Mucosa of gallbladder (tissue), 1 donor: Measurements from ENCODE around the gene BHLHE23. TPM values are rescaled to one million over a fixed set of nuclear protein-coding genes. Genes with fewer than 3 reads are reported as not detected.

Experiments used
- DNase-seq: peaks from one replicate; pipeline ENCODE4 v3.0.0-alpha.2; 2020; ENCODE audit warnings: low spot score
- total RNA-seq: library from RNA; stranded (reverse); gene quantifications from one replicate; pipeline ENCODE4 v1.2.1, GENCODE V29; 2021
- donor health status: DM: no; HTN: no; CAD: no.

Gene BHLHE23
- total RNA-seq, result not detected

DNA sequence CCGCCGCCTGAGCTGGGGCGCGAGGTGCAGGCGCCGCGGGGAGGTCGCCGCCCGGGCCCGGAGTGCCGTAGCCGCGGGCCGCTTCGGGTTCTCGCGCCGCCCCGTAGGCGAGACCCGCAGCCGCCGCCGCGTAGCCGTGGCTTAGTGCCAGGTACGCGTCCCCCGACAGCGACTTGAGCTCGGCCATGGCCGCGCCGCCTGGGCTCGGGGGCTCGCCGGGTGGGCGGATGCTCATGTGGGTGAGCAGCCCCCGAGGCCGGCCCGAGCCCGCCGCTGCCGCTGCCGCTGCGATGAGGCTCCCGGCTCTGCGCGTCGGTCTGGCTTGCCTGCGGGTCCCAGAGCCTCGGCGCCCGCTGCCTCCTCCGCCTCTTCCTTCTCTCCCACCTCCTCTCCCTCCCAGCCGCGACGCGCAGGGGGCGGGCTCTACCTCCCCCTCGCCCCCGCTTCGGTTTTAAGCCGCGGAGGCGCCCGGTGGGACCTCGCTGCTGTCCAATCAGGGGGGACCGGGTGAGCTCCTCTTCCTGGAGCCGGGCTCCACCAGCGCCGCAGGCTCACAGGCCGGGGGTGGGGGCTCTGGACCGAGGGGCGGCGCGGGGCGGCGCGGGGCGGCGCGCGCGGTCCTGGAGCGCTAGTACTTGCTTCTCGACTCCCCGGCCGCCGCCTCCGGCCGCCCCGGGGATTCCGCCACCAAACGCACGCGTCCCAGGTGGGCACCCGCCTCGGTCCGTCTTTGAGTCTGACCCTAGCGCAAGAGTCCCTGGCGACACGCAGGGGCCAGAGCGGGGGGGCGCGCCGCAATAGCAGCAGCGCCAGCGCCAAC, at the start of gene BHLHE23:
TSS of gene BHLHE23 (minus strand) at position 425 of the 820 bp plus-strand sequence. CDS start at position 235, 190 bp downstream.
- DNase-seq, result no peak

DNA sequence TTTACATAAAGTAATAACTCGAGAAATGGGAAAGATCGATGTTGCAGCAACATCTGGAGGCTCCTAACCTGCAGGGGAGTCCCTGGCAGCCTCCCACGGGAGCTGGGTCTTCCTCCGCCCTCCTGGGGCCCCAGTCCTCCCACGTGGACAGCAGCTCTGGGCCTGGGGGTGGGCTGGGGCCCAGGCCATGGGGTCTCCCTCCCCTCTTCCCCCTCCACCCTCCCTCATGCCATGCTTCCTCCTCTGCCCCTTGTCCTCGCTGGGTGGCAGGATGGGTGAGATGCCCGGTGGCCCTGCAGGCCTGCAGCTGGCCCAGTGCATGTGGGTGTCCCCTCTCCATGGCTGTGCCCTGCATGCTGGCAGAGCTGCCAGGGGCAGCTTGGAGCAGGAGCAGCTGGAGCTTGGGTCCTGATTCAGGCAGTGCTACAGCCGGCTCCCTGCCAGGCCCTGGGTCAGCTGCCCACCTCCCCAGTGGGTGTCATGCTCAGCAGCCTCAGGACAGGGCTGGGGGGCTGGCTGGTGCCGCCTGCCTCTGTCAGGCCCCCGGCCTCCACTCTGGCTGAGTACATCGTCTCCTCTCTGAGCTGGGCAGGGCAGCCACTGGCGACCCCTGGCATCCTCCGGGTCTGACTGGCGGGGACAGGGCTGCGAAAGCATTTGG, 48.9 kb upstream of the BHLHE23 start:
- DNase-seq, result no peak

DNA sequence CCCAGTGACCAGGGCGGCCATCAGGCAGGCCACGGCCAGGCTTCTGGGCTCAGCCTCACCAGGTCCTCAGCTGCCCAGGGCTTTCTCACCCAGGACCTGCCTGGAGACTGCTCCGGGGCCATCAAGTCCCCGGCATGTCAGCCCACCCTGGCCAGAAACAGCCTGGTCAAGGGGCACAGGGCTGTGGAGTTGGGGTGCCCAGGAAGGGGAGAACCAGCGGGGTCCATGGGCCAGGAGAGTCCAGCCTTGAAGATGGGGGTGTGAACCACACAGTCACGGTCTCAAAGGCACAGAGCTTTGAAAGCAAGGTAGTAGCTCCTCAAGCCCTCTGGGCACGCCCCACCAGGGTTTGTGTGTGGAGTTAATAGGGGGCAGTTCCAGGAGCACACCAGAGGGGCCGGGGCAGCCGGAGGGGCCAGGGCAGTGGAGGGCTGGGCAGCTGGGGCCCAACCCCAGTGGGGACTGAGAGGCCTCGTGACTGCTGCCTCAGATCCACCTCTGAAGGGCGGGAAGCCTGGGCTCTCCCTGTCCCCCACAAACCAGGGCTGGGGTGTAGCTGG, 48.0 kb upstream of the BHLHE23 start:
- no peak for DNase-seq

DNA sequence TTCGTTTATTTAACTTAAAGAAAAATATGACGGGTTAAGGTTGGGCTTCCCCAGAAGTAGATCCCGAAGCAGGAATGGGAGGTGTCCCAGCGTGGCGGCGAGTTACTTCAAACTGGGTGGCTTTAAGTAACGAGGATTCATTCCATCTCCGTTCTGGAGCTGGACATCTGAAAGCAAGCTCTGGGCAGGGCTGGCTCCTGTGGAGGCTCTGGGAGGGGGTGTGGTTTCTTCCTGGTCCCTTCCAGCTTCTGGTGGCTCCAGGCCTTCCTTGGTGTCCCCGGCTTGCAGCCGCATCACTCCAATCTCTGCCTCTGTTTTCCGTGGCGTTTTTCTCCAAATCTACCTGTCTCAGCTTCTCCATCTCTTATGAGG, 47.3 kb upstream of the BHLHE23 start:
- DNase-seq, result no peak

DNA sequence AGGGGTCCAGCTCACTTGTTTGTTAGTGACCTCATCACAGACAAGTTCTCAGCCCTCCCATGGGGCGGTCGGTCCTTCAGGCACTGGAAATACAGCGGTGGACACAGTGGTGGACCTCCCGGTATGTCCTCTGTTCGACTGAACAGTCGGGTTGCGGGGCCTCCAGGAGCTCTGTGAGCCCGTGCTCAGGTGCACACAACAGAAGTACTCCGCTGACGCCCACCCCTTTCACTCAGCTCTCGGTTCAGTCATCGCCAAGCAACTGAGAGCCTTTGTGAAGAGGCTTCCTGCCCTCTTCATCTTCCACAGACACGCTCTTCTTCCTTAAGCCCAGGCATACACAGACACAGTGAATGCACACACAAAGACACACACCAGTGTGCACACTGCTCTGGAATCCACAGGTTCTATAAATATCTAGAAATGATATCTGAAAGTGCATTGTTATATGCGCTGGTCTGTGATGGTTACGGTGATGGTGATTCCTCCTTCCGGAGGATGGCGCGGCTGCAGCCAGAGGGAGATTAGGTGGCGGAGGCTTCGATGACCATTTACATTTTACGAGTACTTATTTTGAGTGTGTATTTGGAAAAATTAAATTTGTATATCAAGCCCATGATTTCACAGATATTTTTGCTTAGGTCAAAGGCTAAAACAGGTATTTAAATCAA, 46.8 kb upstream of the BHLHE23 start:
- DNase-seq, result no peak

DNA sequence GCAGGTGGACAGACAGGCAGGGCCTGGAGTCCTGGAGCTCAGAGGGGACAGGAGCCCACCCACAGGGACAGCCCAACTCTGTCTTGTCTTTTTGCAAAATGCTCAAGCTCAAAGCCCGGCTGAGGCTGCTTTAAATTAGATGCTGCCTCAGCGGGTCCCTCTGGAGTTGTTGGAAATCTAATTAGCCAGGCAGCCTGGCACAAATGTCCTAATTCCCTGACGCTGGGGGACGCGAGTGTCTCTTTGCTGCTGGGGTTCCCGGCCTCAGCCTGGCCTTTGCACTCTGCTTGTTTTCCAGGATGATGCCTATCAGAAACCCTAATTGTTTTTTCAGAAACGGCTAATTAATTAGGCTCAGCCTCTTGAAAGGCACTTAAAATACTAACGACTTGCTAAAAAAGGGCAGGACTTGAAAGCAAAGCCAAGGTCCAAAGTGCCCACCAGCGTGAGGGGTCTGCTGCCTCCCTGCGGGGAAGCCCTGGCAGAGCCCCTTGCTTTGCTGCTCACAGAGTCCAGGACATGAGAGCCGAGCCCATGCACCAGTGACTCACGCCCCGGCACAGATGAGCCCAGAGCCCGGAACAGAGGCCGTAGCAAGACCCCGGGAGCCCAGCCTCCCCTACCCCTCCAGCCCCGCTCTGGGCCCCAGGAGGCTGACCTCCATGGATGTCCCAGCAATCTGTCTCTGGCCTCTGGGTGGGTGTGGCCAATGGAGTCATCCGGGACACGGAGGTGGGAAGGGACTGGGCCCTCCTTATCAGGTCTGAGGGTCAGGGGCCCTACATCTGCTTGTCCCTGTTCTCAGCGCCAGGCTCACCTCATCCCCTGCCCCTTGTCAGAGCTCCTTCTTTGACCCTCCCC, 46.0 kb upstream of the BHLHE23 start:
- DNase-seq, result no peak

DNA sequence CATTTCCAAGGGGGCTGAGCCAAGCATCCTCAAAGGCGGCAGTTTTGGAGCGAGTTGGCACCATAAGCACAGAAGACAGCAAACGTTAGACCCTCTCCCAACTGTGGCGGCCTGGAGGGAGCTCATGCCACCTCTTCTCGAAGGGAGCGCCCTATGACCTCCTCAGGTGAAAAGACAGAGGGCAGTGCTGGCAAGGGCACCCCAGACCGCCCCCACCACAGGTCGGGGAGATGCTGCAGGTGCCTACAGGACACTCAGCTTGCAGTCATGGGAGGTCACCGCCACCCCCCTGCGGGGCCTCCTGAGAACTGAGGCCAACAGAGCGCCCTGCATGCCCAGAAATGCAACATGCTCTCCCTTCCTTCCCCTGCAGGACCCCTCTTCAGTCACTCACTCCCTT, 45.1 kb upstream of the BHLHE23 start:
- DNase-seq, result no peak

DNA sequence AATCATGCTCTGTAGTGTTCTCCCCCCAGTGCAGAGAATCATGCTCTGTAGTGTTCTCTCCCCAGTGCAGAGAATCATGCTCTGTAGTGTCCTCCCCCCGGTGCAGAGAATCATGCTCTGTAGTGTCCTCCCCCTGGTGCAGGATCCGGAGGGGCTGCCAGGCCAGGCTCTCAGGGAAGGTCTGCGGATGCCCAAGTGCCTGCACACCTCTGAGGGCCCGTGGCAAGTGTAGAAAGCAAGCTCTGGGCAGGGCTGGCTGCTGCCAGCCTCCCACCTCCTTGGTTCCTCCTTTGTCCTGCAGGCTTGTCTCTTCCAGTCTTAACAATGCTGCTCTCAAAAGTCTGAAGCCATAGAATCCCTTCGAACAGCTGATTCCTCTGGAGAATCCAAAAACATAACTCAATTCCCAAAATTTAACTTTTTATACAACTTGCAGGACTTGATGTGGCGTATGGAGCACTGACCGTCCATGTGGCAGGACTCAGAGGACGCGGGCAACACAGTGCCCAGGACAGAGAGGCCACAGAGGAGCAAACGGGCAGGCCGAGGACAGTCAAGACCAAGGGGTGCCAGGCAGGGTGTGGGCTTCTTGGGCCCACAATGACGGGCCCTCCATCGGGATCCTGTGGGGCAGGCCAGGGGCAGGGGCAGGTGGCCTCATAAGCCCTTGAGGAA, 44.6 kb upstream of the BHLHE23 start:
- DNase-seq, result no peak

DNA sequence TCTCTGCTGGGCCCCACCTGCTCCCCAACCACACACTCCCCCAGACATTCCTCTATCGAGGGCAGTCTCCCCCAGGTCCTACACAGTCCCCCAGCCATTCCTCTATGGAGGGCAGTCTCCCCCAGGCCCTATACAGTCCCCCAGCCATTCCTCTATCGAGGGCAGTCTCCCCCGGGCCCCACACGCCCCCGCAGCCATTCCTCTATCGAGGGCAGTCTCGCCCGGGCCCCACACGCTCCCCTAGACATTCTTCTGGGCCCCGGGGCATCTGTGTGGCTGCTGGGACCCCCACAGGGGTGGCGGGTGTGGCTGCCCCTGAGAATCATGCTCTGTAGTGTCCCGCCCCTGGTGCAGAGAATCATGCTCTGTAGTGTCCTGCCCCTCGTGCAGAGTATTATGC, 43.6 kb upstream of the BHLHE23 start:
- DNase-seq, result no peak

DNA sequence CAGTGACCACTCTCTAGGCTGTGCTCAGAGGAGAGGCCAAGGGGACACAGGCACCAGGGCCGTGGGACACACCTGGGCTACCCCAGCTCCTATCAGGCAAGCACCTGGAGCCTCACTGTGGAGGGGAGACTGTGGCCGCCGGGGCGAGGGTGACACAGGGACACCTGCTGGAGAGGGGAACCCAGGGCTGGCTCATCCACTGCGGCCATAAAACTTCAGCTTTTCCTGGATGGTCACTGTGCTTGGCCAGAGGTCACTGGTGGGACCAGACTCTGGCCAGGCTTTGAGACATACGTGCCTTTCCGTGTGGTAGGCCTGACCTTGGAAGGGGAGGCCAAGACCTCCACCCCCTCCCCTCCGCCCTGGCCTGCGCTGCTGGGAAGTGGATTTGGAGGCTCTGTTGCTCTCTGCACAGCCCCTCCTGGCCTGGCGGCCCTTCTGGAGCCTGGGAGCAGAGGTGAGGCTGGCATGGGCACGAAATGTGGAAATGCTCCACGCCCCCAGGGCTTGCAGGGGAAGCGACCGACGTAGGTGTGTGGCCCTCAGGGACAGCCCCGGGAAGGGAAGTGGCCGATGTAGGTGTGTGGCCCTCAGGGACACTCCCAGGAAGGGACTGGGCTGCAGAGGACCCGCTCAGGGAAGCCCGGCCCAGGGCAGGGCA, 42.9 kb upstream of the BHLHE23 start:
- DNase-seq, result no peak

DNA sequence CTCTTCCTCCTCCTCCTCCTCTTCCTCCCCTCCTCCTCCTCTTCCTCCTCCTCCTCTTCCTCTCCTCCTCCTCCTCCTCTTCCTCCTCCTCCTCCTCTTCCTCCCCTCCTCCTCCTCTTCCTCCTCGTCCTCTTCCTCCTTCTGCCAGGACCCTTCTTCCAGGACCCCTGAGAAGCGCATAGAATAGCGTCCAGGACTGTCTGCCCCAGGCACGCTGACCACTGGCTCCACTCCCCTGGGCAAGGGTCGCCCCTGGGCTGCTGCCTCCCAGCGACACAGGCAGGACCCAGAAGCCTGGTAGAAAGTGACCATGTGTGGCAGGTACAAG, 42.4 kb upstream of the BHLHE23 start:
- no peak for DNase-seq

DNA sequence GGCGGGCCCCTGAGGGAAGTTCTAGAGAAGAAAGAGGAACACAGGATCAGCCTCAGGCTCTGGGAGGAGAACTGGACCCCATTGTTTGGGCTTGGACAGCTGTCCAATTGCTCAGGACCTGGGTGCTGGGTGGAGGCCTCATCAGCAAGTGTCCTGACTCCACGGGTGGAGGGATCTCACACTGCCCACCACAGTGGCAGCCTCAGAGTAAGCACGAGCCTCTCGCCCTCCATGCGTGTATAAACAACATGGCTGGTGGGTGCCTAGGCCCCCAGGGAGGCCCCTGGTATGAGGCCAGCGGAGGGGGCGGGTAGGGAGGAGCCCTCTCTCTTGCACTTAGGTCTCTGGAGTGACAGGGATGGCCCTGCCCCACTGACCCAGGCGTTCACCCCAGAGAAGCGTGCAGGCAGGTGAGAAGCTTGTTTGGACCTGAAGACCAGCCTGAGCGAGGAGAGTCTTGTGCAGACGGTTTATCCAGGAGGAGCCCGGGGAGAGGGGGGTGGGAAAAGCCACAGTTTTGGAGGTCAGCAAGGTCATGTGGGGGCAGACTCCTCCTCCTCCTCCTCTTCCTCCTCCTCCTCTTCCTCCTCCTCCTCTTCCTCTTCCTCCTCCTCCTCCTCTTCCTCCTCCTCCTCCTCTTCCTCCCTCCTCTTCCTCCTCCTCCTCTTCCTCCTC, 41.9 kb upstream of the BHLHE23 start:
- no peak for DNase-seq

DNA sequence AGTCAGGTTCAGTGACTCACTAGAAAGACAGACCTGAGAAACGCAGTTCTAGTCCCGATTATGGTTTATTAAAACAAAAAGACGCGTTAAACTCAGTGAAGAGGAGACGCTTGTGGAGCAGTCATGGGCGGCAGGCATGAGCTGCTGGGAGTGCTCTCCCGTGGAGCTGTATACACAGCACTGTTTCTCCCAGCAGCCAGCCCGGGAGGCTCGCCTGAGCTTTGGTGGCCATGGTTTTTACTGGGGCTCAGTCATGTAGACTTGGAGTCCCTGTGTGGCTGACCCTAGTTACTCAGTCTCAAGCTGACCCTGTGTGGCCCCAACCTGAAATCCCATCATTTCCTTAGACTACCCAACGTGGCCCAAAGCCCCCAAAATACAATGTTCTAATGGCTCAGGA, 41.2 kb upstream of the BHLHE23 start:
- no peak for DNase-seq

DNA sequence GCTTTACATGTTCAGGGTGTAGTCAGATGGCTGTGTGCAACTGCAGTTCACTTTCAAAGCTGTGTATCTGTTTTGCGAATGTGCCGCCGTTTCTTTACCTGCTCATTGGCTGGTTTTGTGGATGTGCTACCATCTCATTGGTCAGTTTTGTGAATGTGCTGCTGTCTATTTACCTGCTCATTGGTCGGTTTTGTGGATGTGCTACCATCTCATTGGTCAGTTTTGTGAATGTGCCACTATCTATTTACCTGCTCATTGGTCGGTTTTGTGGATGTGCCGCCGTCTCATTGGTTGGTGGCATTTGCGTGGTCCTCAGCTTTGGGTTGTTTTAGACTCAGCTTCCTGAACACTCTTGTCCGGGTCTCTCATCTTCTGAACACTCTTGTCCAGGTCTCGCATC, 40.5 kb upstream of the BHLHE23 start:
- no peak for DNase-seq

DNA sequence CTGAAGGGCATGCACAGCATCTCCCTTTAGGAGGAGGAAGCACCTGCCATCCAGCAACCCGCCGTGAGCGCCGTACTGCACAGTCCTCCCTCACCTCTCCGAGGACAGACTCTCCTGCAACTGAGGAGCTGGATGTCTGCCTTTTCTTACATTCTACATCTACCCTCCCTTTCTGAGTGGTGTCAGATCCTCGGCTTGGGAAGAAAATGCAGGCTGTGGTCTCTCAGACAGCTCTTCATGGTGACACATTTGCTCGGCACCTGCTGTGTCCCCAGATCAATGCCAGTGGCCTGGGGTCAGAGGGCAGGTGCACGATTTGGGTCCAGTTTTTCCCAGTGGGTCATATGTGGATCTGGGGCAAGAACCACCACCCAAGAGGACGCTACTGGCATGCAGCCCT, 40.1 kb upstream of the BHLHE23 start:
- no peak for DNase-seq

DNA sequence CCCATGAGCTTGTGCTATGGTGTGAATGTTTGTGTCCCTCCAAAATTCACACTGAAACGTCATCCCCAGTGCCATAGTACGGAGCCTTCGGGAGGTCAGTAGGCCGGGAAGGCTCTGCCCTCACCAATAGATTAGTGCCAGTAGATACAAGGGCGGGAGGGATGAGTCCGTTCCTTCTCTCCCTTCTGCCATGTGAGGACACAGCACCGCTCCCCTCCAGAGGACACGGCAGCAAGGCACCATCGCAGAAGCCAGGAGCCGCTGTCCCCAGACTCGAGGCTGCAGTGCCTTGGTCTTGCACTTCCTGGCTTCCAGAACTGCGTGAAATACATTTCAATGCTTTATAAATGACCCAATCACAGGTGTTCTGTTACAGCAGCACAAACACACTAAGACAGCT, 39.2 kb upstream of the BHLHE23 start:
- no peak for DNase-seq

DNA sequence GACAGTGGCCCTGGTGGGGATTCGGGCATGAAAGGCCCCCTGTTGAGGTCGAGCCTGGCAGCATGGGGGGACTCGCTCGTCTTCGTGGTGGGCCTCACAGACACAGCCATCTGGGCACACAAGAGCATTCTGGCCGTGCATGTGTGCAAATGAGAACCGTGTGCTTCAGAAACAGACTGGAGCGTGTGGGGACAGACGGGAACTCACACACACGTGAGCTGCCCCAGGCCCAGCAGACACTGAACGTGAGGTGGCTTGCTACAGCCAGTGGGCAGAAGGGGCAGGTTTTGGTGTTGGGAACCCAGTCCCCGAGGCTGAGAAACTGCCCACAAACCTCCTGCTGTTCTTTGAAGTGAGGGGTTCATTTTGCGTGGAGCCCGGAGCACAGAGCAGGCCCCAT, 38.6 kb upstream of the BHLHE23 start:
- no peak for DNase-seq

DNA sequence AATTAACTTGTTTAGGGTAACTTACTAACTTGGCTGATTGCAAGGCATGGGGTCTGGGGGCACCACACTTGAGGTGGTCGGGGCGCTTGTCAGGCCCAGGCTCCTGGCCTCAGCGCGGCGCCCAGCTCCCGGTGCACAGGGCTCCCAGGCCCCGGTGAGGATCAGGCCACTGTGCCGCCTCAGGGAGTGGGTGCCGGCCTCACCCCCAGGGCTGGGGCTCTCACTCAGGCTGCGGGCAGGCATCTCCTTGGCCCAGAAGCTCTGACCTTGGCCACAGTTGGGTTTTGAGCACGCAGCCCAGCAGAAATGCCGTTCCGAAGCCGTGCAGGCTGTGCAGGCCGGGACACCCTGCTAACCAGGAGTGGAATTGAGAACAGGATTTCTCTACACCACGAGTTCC, 37.8 kb upstream of the BHLHE23 start:
- DNase-seq, result no peak

DNA sequence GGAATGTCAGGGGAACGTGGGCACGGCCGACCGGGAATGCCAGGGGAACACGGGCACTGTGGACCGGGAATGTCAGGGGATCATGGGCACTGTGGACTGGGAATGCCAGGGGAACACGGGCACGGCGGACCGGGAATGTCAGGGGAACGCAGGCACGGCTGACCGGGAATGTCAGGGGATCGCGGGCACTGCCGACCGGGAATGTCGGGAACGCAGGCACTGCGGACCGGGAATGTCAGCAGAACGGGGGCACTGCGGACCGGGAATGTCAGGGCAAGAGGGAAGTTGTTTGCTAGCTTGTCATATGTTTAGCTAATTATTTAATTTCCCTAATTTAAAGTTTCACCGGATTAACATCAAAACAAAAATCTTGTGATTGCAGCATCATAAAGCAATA, 37.4 kb upstream of the BHLHE23 start:
- no peak for DNase-seq
